CD4-positive, alpha-beta T cell treated with Interleukin-21 for 1 hour (primary cell): ENCODE data around the gene AARS2.
"Not testable (repeated sequence)": the region's sequence is repeated elsewhere in the genome, so short reads cannot be mapped to it uniquely, and the experiment has no call there.

ENCODE experiments used
- DNase-seq: peaks from one replicate; pipeline ENCODE4 v3.0.0-alpha.2; 2020

The AARS2 gene

GRCh38 chr6:44328203-44328602 is 15.1 kb upstream of the AARS2 start:
- DNase-seq, result not testable (repeated sequence)

DNA sequence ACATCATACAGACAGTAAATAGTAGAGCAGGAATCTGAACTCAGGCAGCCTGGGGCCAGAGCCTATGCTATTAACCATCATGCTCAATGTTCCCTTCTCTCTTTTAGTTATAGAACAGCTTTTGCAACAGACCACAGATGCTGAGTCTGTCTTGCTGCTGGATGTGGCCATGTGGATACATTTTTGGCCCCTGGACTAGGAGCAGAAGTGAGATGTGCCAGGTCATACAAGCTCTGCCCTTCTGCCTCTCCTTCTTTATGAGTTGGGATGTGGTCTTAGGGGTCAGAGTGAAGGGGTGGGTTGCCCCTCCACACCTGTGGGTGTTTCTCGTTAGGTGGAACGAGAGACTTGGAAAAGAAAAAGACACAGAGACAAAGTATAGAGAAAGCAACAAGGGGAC is 14.6 kb upstream of the AARS2 start:
- DNase-seq, result no peak

DNA sequence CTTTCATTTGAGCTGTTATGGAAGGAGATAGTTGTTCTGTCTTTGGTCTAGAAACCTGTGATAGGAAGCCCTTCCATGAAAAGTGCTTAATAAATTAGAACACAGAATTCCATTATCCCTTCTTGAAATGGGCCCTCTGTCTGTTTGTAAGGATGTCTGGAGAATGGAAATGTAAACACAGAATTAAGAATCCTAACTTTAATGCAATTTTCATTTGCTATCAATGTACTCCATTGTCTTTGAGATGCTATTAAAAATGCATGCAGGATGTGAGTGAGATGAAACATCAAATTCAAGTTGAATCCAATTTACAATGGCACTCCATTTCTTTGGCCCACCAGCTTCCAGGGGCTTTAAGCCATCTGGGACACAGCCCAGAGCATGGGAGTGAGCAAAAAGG is 13.9 kb upstream of the AARS2 start:
- DNase-seq, result no peak

- DNase-seq, result no peak
Observed at GRCh38 chr6:44321210-44321609, 8.1 kb upstream of the AARS2 start.

DNA sequence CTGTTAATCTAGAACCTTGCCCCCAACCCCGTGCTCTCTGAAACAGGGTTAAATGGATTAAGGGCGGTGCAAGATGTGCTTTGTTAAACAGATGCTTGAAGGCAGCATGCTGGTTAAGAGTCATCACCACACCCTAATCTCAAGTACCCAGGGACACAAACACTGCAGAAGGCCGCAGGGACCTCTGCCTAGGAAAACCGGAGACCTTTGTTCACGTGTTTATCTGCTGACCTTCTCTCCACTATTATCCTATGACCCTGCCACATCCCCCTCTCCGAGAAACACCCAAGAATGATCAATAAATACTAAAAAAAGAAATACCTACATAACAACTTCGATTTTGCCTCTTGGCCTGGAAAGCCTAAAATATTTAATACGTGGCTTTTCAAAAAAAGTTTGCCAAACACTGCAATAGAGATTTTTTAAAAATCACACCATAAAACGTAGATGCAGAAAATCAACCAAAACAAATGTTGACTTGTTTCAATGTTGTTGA is 4.0 kb upstream of the AARS2 start:
- DNase-seq, result not testable (repeated sequence)

GRCh38 chr6:44316481-44316880 is 3.3 kb upstream of the AARS2 start:
- DNase-seq, result no peak

- no peak for DNase-seq
Observed at GRCh38 chr6:44315951-44316350, 2.8 kb upstream of the AARS2 start.

DNA sequence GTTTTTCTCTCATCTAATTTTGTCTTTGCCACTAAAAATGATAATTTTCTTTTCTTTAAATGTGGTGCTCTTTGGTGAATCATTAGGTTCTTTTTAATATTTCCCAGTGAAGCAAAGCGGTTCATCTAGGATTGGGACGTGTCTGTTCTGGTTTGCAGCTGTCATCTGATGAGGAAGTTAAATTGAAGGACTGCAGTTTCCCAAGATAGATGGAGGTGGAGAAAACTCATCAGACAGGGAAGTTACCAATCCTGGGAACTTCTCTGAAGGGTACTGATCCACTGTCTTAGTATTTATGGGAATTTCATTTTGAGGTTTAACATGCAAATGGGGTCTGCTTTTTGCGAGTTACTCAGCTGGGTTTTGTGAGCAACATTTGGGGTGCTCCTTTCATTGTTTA is 2.4 kb upstream of the AARS2 start:
- no peak for DNase-seq

DNA sequence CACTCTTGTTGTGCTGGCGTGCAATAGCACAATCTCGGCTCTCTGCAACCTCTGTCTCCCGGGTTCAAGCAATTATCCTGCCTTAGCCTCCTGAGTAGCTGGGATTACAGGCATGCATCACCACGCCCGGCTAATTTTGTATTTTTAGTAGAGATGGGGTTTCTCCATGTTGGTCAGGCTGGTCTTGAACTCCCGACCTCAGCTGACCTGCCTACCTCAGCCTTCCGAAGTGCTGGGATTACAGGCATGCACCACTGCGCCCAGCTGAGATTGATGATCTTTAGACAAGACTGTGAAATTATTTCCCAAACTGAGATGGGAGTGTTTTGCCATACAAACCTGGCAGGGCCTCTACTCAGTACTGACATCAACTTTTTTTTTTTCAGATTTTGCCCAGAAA is 1.5 kb upstream of the AARS2 start:
- not testable (repeated sequence) for DNase-seq

DNA sequence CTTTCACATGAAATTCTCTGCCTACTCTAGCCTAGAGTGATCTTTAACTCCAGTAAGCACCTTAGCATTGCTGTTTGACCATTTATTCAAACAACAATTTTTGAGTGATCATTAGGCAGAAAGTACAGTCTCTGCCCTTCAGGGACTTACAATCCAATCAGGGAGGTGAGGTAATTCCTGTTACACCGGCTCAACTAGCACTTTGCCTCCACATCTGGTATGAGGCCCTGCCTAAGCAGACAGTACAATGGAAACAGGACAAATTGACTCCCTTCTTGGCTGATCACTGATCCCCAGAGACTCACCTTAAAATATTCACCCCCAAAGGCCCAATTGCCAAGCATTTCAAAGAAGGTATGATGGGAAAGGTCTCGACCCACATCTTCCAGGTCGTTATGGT is 1.4 kb downstream of the AARS2 start:
- DNase-seq, result no peak

- DNase-seq, result no peak
Observed at GRCh38 chr6:44311304-44311703, 1.8 kb downstream of the AARS2 start.

GRCh38 chr6:44310241-44310640 is 2.9 kb downstream of the AARS2 start:
- no peak for DNase-seq

DNA sequence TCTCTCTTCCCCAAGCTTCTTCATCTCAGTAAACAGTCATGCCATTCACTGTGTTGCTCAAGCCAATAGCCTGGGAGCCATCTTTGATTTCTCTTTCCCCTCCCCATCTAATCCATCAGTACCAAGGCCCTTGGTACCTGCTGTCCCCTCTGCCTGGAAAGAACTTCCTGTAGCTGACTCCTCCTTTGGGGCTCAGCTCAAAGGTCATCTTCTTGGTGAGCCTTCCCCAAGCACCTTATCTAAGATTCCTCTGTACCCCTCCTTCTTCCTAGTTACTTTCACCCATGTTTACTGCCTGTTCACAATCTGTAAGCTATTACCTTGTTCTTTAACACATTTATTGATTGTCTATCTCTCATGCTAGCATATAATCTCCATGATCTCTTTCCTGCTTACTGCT is 3.5 kb downstream of the AARS2 start:
- no peak for DNase-seq

DNA sequence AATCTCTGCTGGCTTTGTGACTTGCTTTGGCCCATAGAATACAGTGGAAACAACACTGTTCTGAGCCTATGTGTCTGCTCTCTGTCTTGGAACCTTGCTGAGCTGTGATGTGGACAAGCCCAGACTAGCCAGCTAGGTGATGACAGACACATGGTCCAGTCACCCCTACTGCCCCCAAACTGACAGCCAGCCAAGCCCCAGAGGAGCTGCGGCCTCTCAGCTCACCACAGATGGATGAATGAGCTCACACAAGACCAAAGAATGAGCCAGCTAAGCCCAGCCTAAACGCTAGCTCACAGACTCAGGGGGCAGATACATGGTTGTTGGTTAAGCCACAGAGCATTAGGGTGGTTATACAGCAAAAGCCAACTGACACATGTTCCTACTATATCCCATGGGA is 4.1 kb downstream of the AARS2 start:
- DNase-seq, result no peak

DNA sequence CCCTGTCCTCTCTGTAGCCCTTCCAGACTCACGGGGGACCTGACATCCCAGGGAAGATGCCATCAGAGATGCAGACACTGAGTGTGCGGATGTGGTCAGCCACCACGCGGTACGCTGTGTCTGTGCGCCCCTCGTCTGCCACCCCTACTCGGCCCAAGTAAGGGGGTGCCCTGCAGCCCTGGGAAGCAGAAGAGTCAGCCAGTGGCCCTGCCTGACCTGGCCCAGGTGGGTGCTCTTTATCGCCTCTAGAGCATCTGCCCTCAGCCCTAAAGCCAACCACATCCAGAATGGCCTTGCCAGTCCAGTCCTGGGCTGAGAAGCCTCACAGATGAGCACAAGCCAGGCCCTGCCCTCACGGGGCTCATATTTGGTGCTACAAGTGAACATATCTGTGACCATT is 5.9 kb downstream of the AARS2 start:
- no peak for DNase-seq

- no peak for DNase-seq
Observed at GRCh38 chr6:44306710-44307109, 6.4 kb downstream of the AARS2 start.

DNA sequence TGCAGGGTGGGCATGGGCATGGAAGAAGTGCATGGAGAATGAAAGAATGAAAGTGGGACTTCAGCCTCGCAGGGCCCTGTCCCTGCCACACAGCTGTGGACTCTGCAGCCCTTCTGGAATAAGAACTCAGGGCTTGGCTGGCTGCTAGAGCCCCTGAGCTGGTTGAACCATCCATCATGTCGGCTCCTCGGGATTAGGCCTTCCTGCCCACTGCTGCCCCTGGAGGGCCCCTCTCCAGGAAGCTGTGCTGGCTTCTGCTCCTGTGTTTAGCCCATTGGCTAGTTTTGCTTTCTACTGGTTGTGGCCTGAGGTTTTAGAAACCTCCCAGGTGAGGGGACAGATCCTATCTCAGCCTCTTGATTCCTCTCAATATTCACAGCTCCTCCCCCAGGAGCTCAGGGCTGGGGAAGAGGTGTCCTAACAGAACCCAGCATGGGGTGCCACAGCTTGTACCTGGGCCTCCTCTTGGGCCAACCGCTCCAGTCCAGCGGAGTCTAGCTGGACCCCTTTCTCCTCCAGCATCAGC is 7.9 kb downstream of the AARS2 start:
- DNase-seq, result no peak

- peak; percentile 47 for DNase-seq
Observed at GRCh38 chr6:44304282-44305199, 8.6 kb downstream of the AARS2 start.

DNA sequence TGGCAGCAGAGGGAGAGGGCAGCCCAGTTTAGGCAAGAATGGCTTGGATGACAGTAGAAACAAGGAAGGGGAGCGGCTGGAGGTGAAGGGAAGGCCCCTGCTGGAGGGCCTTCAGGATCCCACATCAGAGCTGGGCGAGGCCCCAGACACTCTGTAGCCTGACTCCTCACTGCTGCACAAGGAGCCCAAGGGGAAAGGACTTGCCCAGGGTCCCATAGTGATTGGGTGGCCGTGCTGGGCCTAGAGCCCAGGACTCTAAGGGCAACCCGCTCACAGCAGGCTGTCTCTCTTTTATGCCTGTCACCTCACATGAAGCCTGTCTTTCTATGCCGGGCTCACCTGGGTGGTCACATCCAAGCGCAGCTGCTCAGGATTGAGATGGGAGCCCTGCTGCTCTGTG is 9.3 kb downstream of the AARS2 start:
- DNase-seq, result no peak

GRCh38 chr6:44302856-44303255 is 10.3 kb downstream of the AARS2 start:
- no peak for DNase-seq

GRCh38 chr6:44301782-44302564 is 11.2 kb downstream of the AARS2 start:
- DNase-seq, result no peak

DNA sequence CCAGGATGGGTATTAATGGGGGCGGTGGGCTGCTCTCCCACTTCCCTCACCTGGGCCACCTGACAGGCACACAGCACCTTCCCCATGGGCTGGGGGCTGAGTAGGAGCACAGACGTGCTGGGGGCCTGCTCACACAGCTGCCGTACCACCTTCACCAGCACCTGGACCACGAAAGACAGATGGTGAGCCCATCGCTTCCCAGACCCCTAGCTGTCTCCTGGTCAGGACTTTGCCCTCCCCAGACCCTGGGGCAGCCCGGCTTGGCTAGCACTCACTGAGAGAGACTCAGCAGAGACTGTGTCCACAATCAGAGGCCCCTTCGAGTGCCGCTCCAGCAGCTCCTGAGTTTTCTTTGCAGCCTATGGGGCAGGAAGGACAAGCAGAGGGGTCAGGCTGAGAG is 12.0 kb downstream of the AARS2 start:
- no peak for DNase-seq

DNA sequence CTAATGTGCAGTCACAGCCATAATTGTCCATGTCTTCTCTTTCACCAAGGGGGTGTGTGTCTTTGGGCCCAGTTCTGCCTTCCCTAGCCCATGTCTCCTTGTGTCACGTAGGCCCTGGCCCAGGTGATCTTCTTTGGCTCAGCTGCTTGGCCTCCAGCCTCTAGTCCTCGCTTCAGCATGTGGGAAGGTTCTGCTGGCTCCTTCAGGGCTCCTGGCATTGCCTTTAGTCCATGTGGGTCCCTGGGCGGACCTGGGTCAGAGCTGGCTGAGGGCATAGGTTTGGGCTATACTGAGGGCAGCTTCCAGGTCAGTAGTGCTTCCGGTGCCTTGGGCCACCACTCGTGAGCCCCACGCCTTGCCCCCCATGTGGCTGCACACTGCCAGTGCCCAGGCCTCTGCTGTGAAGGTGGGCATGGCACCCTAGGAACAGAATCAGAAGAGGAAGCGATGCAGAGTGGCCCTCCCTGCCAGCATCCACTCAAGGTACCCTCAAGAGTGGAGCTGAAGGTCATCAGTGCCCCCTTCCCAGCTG is 12.8 kb downstream of the AARS2 start:
- no peak for DNase-seq

DNA sequence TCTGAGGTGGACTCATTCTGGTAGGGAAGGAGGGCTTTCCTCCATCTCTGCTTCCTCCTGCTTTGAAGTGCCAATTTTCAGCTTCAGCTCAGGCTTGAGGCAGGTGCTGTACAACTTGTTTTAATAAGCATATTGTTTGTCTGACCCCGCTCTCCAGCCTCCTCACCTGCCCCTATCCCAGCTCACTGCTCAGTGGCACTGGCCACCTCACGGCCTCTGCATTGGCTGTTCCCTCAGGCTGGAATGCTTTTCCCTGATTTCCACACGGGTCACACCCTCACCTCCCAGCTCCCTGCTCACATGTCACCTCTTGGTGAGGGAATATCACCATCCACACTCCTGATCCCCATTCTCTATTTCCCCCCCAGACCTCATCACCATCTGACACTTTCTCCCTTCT is 14.3 kb downstream of the AARS2 start:
- DNase-seq, result no peak
